Measurements from ENCODE around the gene SNX30.

SNX30 gene

DNA sequence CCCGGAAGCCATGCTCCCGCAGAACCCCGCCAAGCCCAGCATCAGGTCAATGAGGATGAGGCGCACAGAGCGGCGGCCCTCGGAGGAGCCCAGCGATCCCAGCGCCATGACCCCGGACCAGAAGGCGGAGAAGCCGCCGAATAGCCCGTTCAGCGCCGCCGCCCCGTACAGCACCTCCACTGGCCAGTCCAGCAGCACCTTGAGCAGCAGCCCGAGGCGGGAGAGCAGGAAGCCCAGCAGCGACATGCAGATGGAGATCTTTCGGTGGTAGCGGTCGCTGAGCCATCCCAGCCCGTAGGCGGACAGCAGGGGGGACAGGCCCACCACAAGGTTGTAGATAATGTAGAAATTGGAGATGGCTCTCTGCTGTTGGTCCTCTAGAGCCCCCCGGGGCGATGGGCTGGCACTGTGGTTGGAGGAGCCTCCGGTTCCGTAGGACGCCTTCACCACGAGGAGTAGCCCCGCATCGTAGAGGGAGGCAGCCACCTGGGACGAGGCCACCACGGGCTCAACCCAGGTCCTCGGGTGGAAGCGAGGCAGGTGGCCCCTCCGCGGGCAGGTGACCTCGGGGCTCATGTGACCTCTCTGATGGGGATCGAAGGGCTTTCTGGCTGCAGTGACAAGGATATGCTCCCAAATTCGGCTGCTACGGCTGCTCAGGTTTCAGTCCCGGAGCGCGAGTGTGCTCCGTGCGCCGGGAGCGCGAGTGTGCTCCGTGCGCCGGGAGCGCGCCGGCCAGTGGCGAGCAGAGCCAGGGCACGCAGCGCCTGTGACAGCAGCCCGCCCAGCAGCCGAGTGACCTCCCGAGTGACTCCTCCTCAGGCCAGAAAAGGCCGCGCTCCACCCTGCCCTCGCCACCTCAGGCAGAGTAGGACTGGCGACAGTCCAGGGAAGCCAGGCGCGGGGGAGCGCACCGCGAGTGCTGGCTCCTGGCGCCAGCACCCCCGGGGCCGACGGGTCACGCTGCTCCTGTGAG is 139.8 kb downstream of the SNX30 start, which contains the start of gene SLC46A2:
SLC46A2 (minus strand) TSS at position 771 of the 976 bp plus-strand sequence; CDS start at position 576, 195 bp downstream.
- no peak for DNase-seq

DNA sequence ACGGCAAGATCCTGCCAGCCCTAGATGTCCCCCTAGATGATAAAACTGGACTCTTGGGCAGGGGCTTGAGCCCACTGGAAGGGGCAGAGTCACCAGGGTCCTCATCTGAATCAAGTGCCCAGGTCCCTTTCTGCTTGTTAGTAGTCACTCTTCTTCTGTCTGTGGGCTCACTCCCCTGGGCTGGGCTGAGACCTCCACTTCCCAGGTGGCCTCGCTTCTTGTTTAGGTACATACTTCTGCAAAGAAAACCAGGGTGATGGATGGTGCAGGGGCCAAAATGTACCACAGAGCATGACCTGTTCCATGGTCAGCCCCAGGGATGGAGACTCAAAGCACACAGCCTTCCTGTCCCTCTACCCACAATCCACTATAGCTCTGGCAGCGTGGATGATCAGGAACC is 141.0 kb downstream of the SNX30 start:
- DNase-seq, result no peak

DNA sequence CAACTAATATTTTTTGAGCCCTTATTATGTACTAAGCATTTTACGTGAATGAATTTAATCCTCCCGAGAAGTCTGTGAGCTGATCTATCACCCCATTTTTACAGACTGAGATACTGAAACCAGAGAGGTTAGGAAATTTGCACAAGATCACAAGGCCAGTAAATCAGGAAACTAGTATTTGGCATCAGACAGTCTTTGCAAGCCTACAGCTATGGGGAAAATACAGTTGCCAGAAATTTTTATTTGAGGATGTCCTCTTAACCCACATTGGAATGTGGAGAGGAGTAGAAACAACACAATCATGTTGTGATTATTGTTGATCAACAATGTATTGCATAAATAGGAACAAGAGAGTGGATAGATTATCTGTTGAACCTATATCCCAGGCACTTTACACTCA is 142.4 kb downstream of the SNX30 start:
- DNase-seq, result no peak

DNA sequence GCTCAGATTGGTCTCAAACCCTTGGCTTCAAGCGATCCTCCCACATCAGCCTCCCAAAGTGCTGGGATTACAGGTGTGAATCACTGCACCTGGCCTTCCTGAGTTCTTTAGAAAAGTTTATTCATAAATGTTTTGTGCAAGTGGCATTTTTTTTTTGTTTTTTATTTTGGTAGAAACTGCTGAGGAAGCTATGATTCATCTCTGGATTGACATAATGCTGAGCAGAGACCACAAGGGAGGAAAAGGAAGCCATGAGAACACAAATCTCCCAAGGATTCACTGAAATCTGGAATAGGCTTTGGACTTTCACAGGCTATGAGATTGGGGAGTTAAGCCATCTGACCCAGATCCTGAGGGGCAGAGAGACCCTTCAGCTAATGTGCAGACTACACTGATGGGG is 143.5 kb downstream of the SNX30 start:
- DNase-seq, result peak; percentile 35

DNA sequence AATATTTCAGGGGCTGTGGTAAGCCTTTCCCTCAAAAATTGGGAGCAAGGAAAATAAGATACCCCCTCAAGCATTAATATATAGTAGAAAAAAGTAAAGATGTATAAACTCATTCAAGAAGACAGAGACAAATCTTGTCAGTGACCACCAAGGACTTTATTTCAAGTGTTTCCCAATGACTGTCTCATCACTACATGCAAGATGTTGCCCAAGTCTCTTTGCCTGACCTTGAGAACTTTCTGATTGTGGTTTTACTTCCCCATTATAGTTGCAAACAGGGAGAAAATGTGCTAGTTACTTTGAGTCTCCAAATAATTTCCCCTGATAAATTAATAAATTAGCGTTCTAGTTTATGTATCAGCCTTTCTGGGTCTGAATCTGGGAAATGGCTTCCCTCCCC is 144.1 kb downstream of the SNX30 start:
- DNase-seq, result no peak

DNA sequence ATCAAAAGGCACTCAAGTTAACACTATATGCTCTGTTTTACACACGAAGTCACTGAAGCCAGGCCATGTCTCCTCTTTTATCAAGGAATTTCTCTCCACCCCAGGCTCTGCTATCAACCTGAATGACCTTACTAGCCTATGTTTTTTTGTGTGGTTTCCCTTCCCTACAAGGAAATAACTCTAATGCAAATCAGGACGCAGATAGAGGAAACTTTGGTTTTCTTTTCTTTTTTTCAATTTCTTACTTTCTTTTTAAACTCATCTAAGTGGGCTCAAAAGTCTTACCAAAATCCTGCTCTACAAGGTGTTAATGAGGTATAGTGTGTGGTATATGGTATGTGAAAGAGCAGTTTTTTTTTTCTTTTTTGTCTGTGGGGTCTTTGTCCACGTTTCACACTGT is 145.6 kb downstream of the SNX30 start:
- no peak for DNase-seq

DNA sequence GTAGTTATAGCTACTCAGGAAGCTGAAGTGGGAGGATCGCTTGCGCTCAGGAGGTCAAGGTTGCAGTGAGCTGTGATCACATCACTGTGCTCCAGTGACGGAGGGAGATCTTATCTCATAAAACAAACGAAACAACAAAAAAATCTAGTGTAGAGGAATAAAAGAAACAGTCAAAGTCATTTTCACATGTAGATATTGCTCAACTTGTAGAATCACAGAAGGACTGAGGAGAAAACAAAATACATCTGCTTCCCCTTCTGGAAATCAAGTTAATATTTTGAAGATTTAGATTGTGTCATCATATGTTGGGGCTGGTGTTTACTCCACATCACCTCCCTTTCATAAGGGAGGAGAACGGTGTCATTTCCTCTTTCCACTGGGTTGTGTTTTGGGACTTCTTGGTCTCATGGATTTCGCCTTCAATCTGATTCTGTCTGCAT is 148.3 kb downstream of the SNX30 start:
- DNase-seq, result no peak

DNA sequence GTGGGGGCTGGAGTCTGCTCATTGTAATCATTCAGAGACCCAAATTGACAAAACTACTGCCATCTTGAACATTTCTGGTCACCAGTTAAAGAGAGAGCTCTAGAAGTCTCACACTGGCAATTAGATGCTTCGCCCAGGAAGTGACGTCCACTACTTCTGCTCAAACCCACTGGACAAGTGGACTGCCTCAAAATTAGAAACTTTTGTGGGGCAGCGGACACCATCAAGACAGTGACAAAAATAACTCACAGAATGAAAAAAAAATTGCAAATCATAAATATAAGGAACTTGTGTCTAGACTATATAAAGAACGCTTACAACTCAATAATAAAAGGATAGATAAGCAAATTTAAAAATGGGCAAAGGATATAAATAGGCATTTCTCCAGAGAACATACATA is 149.9 kb downstream of the SNX30 start:
- DNase-seq, result no peak

DNA sequence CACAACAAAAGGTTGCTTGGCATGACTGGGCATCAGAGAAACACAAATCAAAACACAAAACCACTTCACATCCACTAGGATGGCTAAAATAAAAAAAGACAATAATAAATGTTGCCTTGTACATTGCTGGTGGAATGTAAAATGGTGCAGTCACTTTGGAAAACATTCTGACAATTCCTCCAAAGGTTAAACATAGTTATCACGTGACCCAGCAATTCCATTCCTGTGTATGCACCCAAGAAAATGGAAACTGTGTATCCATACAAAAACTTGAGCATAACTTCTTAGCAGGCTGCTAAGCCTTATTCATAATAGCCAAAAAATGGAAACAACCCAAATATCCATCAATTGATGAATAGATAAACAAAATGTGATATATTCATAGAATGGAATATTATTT is 150.3 kb downstream of the SNX30 start:
- DNase-seq, result no peak

DNA sequence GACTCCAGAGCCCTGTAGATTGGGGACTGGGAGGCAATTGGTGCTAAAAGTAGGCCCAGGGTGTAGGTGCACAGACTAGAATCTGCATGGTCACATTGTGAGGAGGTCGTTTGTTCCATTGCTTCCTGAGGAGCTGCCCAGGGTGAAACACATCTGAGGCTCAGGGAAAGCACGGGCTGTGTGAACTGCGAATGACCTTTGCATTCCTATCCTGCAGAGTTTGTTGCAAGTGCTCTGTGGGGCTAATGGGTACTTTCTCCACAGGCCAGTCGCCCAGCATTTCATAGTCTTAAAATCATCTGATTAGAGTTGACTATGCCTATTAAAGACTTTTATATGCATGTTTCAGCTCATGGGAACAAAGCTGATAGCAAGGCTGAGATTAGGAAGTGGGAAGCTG is 154.5 kb downstream of the SNX30 start:
- DNase-seq, result no peak

DNA sequence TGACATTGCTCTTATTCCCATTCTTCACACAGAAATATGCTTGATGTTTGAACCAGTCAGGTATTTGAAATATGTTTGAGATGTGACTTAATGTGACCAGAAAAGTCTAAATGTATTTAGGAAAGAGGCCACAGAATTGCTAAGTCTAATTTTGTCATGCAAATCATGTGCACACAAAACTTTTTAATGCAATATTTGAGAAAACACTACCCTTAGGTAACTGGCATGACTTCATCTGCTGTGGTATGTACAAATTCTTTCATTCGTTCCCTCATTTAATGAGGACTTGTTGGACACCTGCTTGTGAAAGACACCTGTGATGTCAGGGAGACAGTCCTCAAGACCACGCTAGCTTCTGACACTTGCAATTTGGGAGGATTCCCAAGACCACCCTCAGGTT is 161.2 kb downstream of the SNX30 start:
- DNase-seq, result no peak

DNA sequence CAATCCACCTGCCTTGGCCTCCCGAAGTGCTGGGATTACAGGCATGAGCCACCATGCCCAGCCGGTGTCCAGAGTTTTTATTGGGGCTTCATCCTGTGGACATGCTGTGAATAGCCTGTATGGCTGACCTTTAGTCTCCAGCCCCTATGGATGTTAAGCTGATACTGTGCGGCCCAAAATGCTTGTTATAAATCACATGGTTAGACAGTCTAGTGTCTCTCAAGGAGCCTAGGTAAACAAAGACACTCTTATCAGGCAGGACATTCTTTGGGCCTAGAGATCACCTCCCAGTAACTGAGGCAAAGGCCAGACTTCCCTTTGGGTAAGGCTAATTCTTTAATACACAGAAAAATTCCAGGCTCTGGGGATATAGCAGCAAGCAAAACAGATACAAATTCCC is 162.1 kb downstream of the SNX30 start:
- no peak for DNase-seq

DNA sequence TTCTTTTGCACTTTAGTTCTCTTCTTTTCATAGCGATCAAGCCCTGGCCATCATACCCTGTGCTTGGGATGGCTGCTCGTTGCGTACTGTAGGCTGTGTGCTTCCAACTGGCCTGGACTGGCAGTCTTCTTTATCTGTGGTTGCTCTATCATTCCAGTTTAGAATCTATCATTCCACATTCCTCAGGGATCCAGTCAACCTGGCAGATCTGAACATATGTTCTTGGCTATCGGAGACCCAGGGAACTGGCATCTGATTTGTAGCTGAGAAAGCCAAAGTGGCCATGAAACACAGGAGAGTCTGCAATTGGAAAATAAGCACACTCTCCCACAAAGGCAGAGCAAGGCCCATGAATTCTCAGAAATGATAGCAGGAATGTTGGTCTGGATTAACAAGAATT is 162.8 kb downstream of the SNX30 start:
- DNase-seq, result no peak

DNA sequence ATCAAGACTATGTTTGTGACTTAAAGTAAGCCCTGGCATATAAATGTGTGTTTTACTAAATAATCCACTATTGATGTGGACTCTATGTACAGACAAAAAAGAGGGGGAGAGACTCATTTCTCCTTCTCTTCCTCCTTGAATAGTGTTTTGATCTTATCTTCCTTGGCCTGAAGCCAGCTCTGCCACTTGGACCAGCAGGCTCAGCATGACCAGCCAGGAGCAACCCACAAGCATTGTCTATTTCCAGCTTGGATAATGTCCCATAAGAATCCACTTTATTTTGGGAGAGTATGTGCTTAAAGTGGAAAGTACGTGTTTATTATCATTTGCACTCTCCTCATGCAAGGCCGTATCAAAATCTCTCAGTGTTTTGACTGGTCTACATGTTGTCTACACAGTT is 164.0 kb downstream of the SNX30 start:
- no peak for DNase-seq

DNA sequence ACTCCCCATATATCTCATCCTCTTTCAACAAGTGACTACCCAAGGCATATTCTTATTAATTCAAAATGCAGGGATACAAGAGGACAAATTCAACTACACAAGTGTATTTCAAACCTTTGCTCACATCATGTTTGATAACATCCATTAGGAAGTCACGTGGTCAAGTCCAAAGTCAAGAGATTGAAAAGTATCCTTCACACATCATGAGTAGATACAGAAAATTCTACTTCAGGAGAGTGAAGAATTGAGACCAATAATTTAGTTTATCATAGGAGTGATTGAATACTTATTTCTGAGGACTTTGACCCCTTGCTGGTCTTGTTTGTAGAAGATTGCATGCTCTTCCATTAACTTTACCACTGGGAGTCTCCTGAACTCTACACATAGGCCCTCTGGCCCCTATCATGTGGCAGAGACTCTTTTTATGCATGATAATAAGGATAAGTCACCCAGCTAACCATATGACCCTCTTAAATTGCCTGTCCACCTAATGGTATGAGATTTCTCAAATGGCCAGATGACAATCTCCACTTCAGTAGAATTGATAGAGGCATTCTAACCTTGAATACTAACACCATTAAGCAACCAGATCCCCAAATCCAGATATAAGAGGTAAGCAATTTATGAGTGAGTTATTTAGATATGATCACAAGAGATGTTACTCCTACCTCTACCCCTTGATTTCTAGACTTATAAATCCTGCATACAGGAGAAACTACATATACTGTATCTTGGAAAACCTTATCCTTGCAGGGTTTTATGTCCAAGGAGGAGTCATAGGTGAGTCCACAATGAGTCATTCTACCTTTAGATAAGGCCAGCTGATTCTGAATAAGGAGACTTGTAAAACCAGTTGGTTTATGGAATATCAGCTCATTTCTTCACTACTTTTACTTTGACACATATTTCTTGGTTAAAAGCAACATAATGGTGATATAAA is 166.8 kb downstream of the SNX30 start:
- no peak for DNase-seq

DNA sequence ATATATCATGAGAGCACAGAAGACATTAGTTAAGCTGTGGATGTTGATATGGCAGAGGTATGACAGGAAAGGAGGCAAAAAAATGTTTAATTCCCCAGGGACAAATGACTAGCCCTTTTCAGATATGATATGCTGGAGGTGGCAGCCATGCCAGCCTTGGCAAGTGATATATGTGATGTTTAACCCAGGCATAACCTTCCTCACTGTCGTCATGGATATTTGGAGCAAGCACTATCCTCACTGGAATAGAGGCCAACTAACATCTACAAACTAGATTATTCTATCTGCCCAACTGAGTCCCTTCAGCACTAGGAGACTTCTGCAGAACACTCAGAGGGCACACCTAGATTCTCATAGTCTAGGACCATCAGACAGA is 167.4 kb downstream of the SNX30 start:
- DNase-seq, result no peak

DNA sequence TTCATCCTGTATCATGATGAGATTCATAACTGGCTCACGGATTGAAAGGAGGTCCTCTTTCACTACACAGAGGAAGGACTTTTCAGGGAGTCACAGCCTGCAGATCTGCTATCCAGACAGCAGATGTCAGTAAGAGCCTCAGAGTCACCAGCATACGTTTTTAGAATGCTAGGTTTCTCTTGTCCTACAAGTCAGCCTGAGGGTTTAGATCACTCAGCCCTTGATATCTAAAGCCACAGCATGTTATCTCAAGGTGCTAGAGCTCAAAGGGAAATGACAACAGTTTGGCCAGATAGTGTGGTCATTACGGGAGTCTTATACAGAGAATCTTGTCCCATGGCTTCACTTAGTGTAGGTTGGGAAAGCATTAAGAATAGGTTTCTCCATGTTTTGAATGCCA is 171.0 kb downstream of the SNX30 start:
- peak; percentile 39 for DNase-seq

Data from HCEC 1CT (cell line).